ENCODE data around the gene TENT5D. TPM values are rescaled to one million over a fixed set of nuclear protein-coding genes. Genes with fewer than 3 reads are reported as not detected.

Gene TENT5D
- total RNA-seq, 6 experiments from 2014 or later: not detected

GRCh38 chrX:80485543-80485942 lies 65.3 kb downstream of the TENT5D start:
- no peaks in the 10 kb centered on the region for H3K36me3 Mint-ChIP-seq (ENCODE audit: low read depth)
- H3K9me3 Mint-ChIP-seq: peaks cover 18% of the 10 kb centered on the region
- no peak overlapping the region for H3K27ac Mint-ChIP-seq
- TF ChIP-seq CTCF (IDR thresholded peaks at IDR 0.05): no peak
- DNase-seq: no peak
- no peaks in the 10 kb centered on the region for H3K27me3 Mint-ChIP-seq (ENCODE audit: insufficient read depth)
- H3K4me1 Mint-ChIP-seq (ENCODE audit: low read depth): no peaks in the 10 kb centered on the region
- no peak overlapping the region for H3K4me3 Mint-ChIP-seq

- Mint-ChIP-seq H3K4me3 (no peak overlapping the region), H3K9me3 (peaks cover 18% of the 10 kb centered on the region), H3K27me3 (ENCODE audit: insufficient read depth) (no peaks in the 10 kb centered on the region), H3K27ac (no peak overlapping the region), H3K36me3 (ENCODE audit: low read depth) (no peaks in the 10 kb centered on the region), H3K4me1 (ENCODE audit: low read depth) (no peaks in the 10 kb centered on the region)
- TF ChIP-seq CTCF (IDR thresholded peaks at IDR 0.05): no peak
- no peak for DNase-seq
Observed at GRCh38 chrX:80486299-80486698, 66.1 kb downstream of the TENT5D start.

- DNase-seq: no peak
- TF ChIP-seq CTCF (IDR thresholded peaks at IDR 0.05): no peak
- no peaks in the 10 kb centered on the region for H3K36me3 Mint-ChIP-seq (ENCODE audit: low read depth)
- H3K4me1 Mint-ChIP-seq (ENCODE audit: low read depth): no peaks in the 10 kb centered on the region
- H3K9me3 Mint-ChIP-seq: peaks cover 9% of the 10 kb centered on the region
- H3K27me3 Mint-ChIP-seq (ENCODE audit: insufficient read depth): no peaks in the 10 kb centered on the region
- H3K27ac Mint-ChIP-seq: no peak overlapping the region
- no peak overlapping the region for H3K4me3 Mint-ChIP-seq
Observed at GRCh38 chrX:80489166-80489565, 68.9 kb downstream of the TENT5D start.

Measured in HFFc6 (cell line).